ENCODE results near the gene SH3RF3. TPM values are rescaled to one million over a fixed set of nuclear protein-coding genes. Genes with fewer than 3 reads are reported as not detected.

Gene SH3RF3
- total RNA-seq, 1 experiment from 2014 or later: 4.9 TPM

DNA sequence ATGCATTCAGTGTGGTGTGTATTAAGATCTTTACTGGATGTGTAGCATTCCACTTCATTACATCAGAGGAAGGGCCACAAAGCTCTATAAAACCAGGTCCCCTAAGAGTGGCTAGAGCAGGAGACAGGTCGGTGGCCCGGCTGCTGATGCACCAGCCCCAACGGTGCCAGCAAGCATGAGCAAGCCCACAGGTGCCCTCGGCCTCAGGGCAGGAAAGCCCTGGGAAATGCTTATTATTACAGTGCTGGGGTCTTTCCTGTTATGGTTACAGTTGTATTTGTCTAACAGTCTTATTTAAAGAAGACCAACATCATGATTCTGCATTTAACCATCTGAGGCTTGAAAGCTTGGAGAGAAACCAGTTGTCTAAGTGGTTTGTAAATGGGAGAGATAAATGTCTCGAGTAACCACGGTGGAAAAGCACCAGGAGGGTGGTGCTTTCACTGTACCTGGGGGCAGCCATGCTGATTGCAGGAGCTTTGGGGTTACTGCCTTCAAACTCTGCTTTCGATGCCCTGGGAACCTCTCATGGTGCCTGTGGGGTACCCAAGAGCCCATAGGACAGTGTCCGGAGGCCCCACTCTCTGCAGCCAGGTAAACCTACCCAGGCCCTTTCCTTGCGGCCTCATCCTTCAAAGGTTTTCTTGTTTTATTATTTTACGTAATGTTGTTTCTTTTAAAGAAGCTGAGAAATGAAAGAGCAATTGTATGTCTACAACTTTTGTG is 133.1 kb downstream of the SH3RF3 start:
- Histone ChIP-seq H3K36me3 (ENCODE audit: control insufficient read depth, insufficient read depth, low read length) (no peaks in the 10 kb centered on the region), H3K27ac (ENCODE audit: low read length) (no peak overlapping the region), H3K9me3 (ENCODE audit: control insufficient read depth, insufficient read depth, low read depth, low read length) (no peaks in the 10 kb centered on the region), H3K4me1 (ENCODE audit: control insufficient read depth, insufficient read depth, low read length) (no peaks in the 10 kb centered on the region), H3K4me3 (ENCODE audit: low read depth in 2 of 2, low read length in 2 of 2) (no peak overlapping the region), H3K27me3 (ENCODE audit: control insufficient read depth, insufficient read depth, low read length) (no peaks in the 10 kb centered on the region)
- no TSS peak for BruUV-seq (replicated peaks)
- in situ Hi-C loops (cut with HindIII; ENCODE audit: low pct_unique_long_range_greater_than_20kb, low sequenced_read_pairs) (no loop called here), intact Hi-C loops (cut with micrococcal nuclease; ENCODE audit: unreplicated experiment) (no loop called here)
- DNase-seq (ENCODE audit: low read depth, low spot score): no peak
- ChIA-PET CTCF (no interaction called here), POLR2A (no interaction called here)
- no peak for ATAC-seq
- TF ChIP-seq TCF7L2 (IDR thresholded peaks at IDR 0.05; ENCODE audit: low read depth, low read length) (no peak), POLR2AphosphoS5 (IDR thresholded peaks at IDR 0.05; ENCODE audit: low read depth, low read length) (no peak), SIN3A (IDR thresholded peaks at IDR 0.05; ENCODE audit: borderline replicate concordance, insufficient read depth, low read depth, low read length) (no peak)
- TF ChIP-seq, protein P1, sequence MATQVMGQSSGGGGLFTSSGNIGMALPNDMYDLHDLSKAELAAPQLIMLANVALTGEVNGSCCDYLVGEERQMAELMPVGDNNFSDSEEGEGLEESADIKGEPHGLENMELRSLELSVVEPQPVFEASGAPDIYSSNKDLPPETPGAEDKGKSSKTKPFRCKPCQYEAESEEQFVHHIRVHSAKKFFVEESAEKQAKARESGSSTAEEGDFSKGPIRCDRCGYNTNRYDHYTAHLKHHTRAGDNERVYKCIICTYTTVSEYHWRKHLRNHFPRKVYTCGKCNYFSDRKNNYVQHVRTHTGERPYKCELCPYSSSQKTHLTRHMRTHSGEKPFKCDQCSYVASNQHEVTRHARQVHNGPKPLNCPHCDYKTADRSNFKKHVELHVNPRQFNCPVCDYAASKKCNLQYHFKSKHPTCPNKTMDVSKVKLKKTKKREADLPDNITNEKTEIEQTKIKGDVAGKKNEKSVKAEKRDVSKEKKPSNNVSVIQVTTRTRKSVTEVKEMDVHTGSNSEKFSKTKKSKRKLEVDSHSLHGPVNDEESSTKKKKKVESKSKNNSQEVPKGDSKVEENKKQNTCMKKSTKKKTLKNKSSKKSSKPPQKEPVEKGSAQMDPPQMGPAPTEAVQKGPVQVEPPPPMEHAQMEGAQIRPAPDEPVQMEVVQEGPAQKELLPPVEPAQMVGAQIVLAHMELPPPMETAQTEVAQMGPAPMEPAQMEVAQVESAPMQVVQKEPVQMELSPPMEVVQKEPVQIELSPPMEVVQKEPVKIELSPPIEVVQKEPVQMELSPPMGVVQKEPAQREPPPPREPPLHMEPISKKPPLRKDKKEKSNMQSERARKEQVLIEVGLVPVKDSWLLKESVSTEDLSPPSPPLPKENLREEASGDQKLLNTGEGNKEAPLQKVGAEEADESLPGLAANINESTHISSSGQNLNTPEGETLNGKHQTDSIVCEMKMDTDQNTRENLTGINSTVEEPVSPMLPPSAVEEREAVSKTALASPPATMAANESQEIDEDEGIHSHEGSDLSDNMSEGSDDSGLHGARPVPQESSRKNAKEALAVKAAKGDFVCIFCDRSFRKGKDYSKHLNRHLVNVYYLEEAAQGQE (IDR thresholded peaks at IDR 0.05; ENCODE audit: insufficient read depth in 1 of 2, low read depth in 2 of 2, low read length in 1 of 2): no peak
- TF ChIP-seq, protein P2, sequence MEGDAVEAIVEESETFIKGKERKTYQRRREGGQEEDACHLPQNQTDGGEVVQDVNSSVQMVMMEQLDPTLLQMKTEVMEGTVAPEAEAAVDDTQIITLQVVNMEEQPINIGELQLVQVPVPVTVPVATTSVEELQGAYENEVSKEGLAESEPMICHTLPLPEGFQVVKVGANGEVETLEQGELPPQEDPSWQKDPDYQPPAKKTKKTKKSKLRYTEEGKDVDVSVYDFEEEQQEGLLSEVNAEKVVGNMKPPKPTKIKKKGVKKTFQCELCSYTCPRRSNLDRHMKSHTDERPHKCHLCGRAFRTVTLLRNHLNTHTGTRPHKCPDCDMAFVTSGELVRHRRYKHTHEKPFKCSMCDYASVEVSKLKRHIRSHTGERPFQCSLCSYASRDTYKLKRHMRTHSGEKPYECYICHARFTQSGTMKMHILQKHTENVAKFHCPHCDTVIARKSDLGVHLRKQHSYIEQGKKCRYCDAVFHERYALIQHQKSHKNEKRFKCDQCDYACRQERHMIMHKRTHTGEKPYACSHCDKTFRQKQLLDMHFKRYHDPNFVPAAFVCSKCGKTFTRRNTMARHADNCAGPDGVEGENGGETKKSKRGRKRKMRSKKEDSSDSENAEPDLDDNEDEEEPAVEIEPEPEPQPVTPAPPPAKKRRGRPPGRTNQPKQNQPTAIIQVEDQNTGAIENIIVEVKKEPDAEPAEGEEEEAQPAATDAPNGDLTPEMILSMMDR (IDR thresholded peaks at IDR 0.05): no peak

DNA sequence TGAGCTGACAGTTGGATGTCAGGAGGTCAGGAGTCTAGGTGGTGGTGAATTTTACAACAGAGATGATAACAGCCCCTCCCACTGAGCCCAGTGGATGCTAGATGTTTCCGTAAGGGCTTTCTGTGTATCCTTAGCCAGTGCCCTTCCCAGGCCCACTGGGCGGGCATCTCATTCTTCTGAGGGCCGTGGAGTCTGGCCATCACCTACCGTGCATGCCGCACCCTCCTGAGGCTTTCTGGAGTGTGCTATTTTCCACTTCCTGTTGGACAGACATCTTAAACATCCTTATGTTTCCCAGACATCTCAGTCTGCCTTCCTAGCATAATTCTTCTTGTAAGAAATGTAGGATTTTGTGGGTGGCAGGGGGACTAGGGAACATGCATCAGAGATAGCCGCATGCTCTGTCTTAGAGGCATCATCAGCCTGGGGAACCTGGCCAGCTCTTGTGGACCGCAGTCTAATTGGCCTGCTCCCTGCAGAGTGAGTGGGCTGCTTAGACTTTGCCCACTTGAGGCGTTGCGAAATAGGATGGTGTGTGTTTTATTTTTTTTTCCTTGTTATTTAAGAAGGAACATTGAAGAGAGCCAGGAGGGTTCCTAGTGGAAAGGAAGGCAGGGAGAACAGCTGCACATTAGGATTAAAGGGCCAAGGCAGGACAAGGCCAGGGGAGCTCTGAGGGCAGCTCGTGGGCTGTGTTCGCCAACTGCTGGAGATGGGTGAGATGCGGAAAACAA is 135.8 kb downstream of the SH3RF3 start:
- no peaks in the 10 kb centered on the region for H3K36me3 ChIP-seq (ENCODE audit: control insufficient read depth, insufficient read depth, low read length)
- H3K4me3 ChIP-seq (ENCODE audit: low read depth in 2 of 2, low read length in 2 of 2): no peak overlapping the region
- H3K9me3 ChIP-seq (ENCODE audit: control insufficient read depth, insufficient read depth, low read depth, low read length): no peaks in the 10 kb centered on the region
- H3K27me3 ChIP-seq (ENCODE audit: control insufficient read depth, insufficient read depth, low read length): no peaks in the 10 kb centered on the region
- no peaks in the 10 kb centered on the region for H3K4me1 ChIP-seq (ENCODE audit: control insufficient read depth, insufficient read depth, low read length)
- no peak overlapping the region for H3K27ac ChIP-seq (ENCODE audit: low read length)
- no TSS peak for BruUV-seq (replicated peaks)
- intact Hi-C loops (cut with micrococcal nuclease; ENCODE audit: unreplicated experiment) (no loop called here), in situ Hi-C loops (cut with HindIII; ENCODE audit: low pct_unique_long_range_greater_than_20kb, low sequenced_read_pairs) (no loop called here)
- no peak for DNase-seq (ENCODE audit: low read depth, low spot score)
- ATAC-seq: no peak
- ChIA-PET CTCF (no interaction called here), POLR2A (no interaction called here)
- TF ChIP-seq POLR2AphosphoS5 (IDR thresholded peaks at IDR 0.05; ENCODE audit: low read depth, low read length): no peak
- TF ChIP-seq, protein P1 (IDR thresholded peaks at IDR 0.05; ENCODE audit: insufficient read depth in 1 of 2, low read depth in 2 of 2, low read length in 1 of 2): no peak
- no peak for TF ChIP-seq SIN3A (IDR thresholded peaks at IDR 0.05; ENCODE audit: borderline replicate concordance, insufficient read depth, low read depth, low read length)
- no peak for TF ChIP-seq TCF7L2 (IDR thresholded peaks at IDR 0.05; ENCODE audit: low read depth, low read length)
- TF ChIP-seq, protein P2 (IDR thresholded peaks at IDR 0.05): no peak

Measured in Panc1 (cell line).